Small intestine (tissue), 7 donors: Measurements from ENCODE around the gene PROK1. TPM values are rescaled to one million over a fixed set of nuclear protein-coding genes. Genes with fewer than 3 reads are reported as not detected.

ENCODE experiments used
- DNase-seq, 2 donors: peaks; one replicate each; pipeline versions ENCODE4 v3.0.0 to v3.0.0-alpha.2; 2013
- FAIRE-seq: peaks from 2 replicates; lab custom pipeline; 2012; peaks lifted over from hg19 to GRCh38; lab: Jason Lieb, UNC
- H3K27ac ChIP-seq, 3 donors: one replicate each; pipeline ENCODE4 v1.5.1; 2013; ENCODE audit warnings: low read length in 2 of 3, mild to moderate bottlenecking in 2 of 3, control low read depth in 1 of 3, inconsistent platforms in 1 of 3, low read depth in 1 of 3, moderate library complexity in 1 of 3
- H3K27me3 ChIP-seq, 3 donors: one replicate each; pipeline ENCODE4 v1.6.1; 2013; ENCODE audit warnings: low read length in 3 of 3, inconsistent platforms in 1 of 3; ENCODE audit not compliant: control insufficient read depth in 3 of 3, insufficient read depth in 3 of 3
- H3K36me3 ChIP-seq, 3 donors: one replicate each; pipeline ENCODE4 v1.6.1; 2013; ENCODE audit warnings: low read length in 3 of 3, inconsistent platforms in 1 of 3, low read depth in 1 of 3, mild to moderate bottlenecking in 1 of 3, moderate library complexity in 1 of 3; ENCODE audit not compliant: control insufficient read depth in 3 of 3, insufficient read depth in 2 of 3
- H3K4me1 ChIP-seq, 3 donors: one replicate each; pipeline ENCODE4 v1.6.1; 2013; ENCODE audit warnings: low read length in 2 of 3, inconsistent platforms in 1 of 3, low read depth in 1 of 3, mild to moderate bottlenecking in 1 of 3, moderate library complexity in 1 of 3; ENCODE audit not compliant: control insufficient read depth in 3 of 3, insufficient read depth in 2 of 3
- H3K4me3 ChIP-seq, 3 donors: one replicate each; pipeline ENCODE4 v1.5.1; 2013; ENCODE audit warnings: low read length in 3 of 3, control low read depth in 1 of 3, inconsistent platforms in 1 of 3, low read depth in 1 of 3, mild to moderate bottlenecking in 1 of 3, moderate library complexity in 1 of 3
- H3K9me3 ChIP-seq, 2 donors: one replicate each; pipeline ENCODE4 v1.6.1; 2013; ENCODE audit warnings: low read depth in 1 of 2, low read length in 1 of 2; ENCODE audit not compliant: control insufficient read depth in 2 of 2, insufficient read depth in 1 of 2
- WGBS, 3 donors: extraction: QIAGEN DNeasy Blood & Tissue Kit; methylation state at CpG; one replicate each; pipeline ENCODE4 v1.1.7; 2013; 5-methylcytosine and 5-hydroxymethylcytosine counted together
- polyA plus RNA-seq, 4 donors: library from polyadenylated mRNA; stranded (reverse) in 3 of 4; unstranded in 1 of 4; fragments of 200-250 nt in 3 of 4; fragments of 120-200 nt in 1 of 4; gene quantifications; one replicate each; pipeline versions ENCODE4 v1.2.1 to v1.2.3, GENCODE V29; 2013
- donor health status: healthy with polysubstance abuse.
- donor health status: control.
- donor health status: control.
- donor health status: Bipolar disorder and iron deficiency.
- donor health status: healthy.

PROK1 gene
- polyA plus RNA-seq, 4 donors: 0.06 to 0.07 TPM; not detected in 2

DNA sequence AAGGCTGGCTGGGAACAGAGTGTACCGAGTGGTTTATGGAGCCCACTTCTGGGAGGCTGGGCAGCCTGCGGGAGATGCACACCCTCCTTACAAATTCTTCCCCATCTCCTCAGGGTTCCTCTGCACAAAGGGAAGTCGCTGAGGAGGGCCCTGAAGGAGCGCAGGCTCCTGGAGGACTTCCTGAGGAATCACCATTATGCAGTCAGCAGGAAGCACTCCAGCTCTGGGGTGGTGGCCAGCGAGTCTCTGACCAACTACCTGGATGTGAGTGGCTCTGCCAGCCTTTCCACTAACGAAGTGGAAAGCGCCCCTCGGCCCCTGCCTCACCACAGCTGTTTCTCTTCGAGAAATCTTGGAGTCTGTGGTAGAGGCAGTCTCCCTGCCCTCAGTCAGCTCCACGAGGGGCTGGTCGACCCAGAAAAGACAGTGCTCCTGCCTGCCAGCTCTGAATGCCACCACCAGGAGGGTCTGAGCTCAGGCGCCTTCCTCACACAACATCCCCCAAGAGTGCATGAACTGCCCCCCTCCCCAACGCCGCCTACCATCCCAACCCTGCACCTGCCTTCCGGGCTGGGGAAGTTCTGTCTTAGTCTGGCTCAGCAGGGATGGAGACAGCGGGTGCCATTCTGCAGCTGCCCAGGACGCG, 31.8 kb downstream of the PROK1 start:
- 53 to 72% (median 68%) methylated on average over 18 of the region's 18 CpGs for WGBS, 3 donors
- H3K4me1 ChIP-seq: peaks cover 0 to 9% (median 0%) of the 10 kb centered on the region in 3 donors
- FAIRE-seq (no peak), DNase-seq (no peak)
- H3K9me3 ChIP-seq: no peaks in the 10 kb centered on the region
- no peak overlapping the region for H3K4me3 ChIP-seq
- H3K27ac ChIP-seq: no peak overlapping the region
- H3K27me3 ChIP-seq: no peaks in the 10 kb centered on the region
- H3K36me3 ChIP-seq: no peaks in the 10 kb centered on the region

DNA sequence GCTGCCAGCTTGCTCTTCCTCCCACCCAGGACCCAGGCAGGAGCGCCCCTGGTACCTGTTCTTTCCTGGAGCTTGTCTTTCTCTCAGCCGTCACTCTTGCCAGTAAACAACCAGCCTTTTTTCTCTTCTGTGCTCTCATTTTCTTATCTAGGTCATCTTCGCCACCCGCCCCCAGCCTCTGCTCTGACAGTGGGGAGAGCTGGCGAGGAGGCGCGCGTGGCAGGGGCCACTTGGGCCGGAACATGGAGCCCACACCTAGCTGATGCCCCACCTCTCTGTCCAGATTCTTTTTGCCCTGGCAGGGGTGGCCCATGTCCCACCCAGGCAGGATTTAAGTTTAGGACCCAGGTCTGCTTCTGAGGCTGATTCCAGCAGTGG, 32.3 kb downstream of the PROK1 start:
- DNase-seq (no peak), FAIRE-seq (no peak)
- H3K4me3 ChIP-seq: no peak overlapping the region
- no peaks in the 10 kb centered on the region for H3K27me3 ChIP-seq
- H3K4me1 ChIP-seq: peaks cover 0 to 8% (median 0%) of the 10 kb centered on the region in 3 donors
- no peak overlapping the region for H3K27ac ChIP-seq
- H3K36me3 ChIP-seq: no peaks in the 10 kb centered on the region
- no peaks in the 10 kb centered on the region for H3K9me3 ChIP-seq
- 64 to 85% (median 82%) methylated on average over 9 of the region's 9 CpGs for WGBS, 3 donors

DNA sequence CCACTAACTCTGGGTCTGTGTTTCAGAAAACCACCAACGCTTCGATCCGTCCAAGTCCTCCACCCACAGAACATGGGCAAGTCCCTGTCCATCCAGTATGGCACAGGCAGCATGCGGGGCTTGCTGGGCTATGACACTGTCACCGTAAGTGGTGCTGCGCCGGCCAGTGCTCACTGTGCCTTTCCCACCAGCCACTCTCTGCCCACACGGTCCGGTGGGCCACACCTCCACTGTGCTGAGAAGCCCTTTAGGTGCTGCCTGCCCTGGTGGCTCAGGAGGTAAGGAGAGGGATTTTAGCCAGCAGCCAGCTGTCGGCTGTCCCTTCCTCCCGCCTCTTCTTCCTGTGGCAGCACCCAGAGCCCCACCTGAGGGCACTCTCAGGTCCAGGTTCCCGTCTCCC, 33.9 kb downstream of the PROK1 start:
- no peaks in the 10 kb centered on the region for H3K4me1 ChIP-seq
- DNase-seq: no peak
- H3K4me3 ChIP-seq: no peak overlapping the region
- WGBS, 3 donors: 88 to 89% (median 89%) methylated on average over 12 of the region's 12 CpGs
- no peak for FAIRE-seq
- H3K9me3 ChIP-seq: no peaks in the 10 kb centered on the region
- no peak overlapping the region for H3K27ac ChIP-seq
- no peaks in the 10 kb centered on the region for H3K36me3 ChIP-seq
- H3K27me3 ChIP-seq: no peaks in the 10 kb centered on the region

DNA sequence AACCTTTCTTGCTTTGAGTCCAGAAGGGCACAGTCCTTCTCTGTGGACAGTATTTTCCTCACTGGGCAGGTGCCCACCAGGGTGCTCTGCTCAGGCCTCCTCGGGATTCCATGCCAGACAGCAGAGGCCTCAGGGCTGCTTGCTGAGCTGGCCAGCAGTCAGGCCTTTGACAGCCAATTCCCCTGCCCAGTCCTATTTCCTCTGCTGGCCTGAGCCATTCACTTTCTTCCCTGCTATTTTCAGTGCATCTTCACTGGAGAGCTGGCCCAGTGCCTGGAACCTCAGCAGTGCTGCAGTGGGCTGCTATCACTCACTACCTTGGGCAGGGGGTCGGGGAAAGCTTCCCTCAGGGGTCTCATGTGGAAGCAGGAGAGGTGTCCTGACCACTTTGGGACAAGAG, 34.8 kb downstream of the PROK1 start:
- no peak overlapping the region for H3K4me3 ChIP-seq
- WGBS, 3 donors: 52 to 70% (median 61%) methylated on average over 2 of the region's 2 CpGs
- FAIRE-seq: no peak
- H3K27me3 ChIP-seq: no peaks in the 10 kb centered on the region
- no peaks in the 10 kb centered on the region for H3K4me1 ChIP-seq
- DNase-seq: no peak
- no peak overlapping the region for H3K27ac ChIP-seq
- H3K36me3 ChIP-seq: no peaks in the 10 kb centered on the region
- H3K9me3 ChIP-seq: no peaks in the 10 kb centered on the region

DNA sequence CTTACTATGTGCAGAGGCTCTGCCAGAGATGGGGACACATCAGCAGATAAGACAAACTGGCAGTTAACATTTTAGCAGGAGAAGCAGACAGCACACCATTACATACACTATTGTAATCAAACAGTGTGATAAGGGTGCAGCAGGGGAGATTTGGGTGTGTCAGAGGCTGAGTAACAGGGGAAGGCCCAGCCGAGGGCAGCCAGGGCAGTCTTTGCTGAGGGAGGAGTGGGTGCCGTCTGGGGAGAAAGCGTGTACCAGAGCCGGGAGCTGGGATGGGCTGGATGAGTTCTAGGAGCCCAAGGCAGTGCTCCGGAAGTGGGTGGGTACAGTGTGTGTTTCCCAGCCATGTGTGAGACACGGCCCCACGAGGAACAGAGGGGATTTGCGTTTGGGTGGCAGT, 36.8 kb downstream of the PROK1 start:
- Histone ChIP-seq H3K4me1 (no peaks in the 10 kb centered on the region), H3K36me3 (no peaks in the 10 kb centered on the region), H3K4me3 (no peak overlapping the region), H3K27me3 (no peaks in the 10 kb centered on the region), H3K9me3 (no peaks in the 10 kb centered on the region), H3K27ac (no peak overlapping the region)
- DNase-seq (peak; percentile 23 to 72), FAIRE-seq (no peak)
- 11 to 35% (median 23%) methylated on average over 8 of the region's 8 CpGs for WGBS, 3 donors

DNA sequence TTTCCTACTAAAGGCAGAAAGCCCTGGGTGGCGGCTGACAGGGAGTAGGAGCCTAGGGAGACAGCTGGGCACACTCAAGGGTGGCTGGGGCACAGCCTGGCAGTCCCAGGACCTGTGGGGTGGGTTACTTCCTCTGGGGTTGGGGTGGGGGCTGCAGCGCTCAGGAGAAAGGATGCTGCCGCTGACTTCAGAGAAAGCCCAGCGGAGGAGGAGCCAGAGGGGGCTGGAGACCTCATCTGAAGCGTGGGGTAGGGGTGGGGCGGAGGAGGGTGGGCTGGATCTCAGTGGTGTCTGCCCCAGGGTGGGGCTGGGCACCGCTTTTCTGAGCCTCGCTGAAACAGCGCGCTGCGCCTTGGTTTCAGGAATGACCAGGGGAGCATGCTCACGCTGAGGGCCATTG, 37.2 kb downstream of the PROK1 start:
- Histone ChIP-seq H3K27ac (no peak overlapping the region), H3K27me3 (no peaks in the 10 kb centered on the region), H3K4me3 (no peak overlapping the region), H3K36me3 (no peaks in the 10 kb centered on the region), H3K9me3 (no peaks in the 10 kb centered on the region), H3K4me1 (no peaks in the 10 kb centered on the region)
- WGBS, 3 donors: 71 to 86% (median 78%) methylated on average over 10 to 12 of the region's 12 CpGs
- FAIRE-seq (no peak), DNase-seq (no peak)

DNA sequence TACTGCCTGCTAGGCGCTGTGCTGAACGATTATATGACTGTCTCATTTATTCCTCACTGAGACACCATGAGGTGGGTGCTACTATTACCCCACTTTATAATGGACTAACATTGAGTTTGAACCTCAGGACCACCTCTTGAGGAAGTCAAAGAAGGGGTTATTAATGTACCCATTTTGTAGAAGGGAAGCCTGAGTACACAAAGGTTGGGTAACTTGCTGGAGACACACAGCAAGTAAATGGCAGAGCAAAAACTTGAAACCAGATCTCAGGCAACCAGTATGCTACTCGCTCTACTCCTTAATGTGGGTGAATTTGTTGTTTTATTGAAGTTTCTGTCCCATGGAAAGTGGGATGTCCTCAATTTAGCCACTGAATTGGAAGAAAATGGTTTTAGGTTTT, 37.9 kb downstream of the PROK1 start:
- WGBS, 3 donors: 62 to 63% (median 62%) methylated on average over 3 of the region's 3 CpGs
- no peaks in the 10 kb centered on the region for H3K9me3 ChIP-seq
- no peak for FAIRE-seq
- H3K4me1 ChIP-seq: no peaks in the 10 kb centered on the region
- no peak overlapping the region for H3K4me3 ChIP-seq
- no peak overlapping the region for H3K27ac ChIP-seq
- H3K27me3 ChIP-seq: no peaks in the 10 kb centered on the region
- DNase-seq: no peak
- no peaks in the 10 kb centered on the region for H3K36me3 ChIP-seq

DNA sequence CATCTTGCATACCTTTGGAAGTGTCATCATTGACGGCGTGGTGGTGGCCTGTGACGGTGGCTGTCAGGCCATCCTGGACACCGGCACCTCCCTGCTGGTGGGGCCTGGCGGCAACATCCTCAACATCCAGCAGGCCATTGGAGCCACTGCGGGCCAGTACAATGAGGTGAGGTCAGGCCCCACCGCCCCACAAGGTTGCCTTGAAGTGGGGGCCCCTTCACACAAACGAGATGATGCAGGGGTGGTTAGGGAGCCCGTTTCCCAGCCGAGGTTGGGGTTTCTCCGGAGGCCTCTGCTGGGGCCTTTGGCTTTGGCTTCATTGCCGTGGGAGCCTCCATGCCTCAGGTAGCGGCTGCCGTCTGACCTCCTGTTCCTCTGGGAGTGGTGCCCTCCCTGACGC, 38.5 kb downstream of the PROK1 start:
- FAIRE-seq: no peak
- no peak for DNase-seq
- 88 to 94% (median 91%) methylated on average over 15 of the region's 15 CpGs for WGBS, 3 donors
- Histone ChIP-seq H3K27ac (no peak overlapping the region), H3K4me3 (no peak overlapping the region), H3K9me3 (no peaks in the 10 kb centered on the region), H3K27me3 (no peaks in the 10 kb centered on the region), H3K4me1 (no peaks in the 10 kb centered on the region), H3K36me3 (no peaks in the 10 kb centered on the region)

DNA sequence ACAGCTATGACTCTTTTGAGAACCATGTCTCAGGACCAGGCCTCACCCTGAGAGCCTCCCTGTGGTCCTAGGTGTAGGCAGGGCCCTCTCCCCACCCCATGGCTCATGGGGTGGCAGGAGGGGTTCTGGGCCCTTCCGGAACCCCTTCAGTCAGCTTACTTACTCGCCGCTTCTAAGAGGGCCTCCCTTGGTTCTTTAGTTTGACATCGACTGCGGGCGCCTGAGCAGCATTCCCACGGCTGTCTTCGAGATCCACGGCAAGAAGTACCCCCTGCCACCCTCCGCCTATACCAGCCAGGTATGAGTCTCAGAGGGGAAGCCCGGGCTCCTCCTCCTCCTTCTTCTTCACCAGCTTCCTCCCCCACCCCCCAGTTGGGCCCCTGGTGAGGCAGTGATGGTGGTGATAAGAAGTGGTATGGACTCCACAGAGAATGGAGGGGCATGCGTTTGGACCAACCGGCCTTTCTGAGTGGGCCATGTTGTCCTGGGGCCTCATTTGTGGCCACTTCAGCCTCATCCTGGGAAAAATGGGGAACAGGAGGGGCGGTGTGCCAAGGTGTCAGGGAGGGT, 39.1 kb downstream of the PROK1 start:
- H3K36me3 ChIP-seq: no peaks in the 10 kb centered on the region
- 81 to 90% (median 84%) methylated on average over 14 of the region's 14 CpGs for WGBS, 3 donors
- no peaks in the 10 kb centered on the region for H3K9me3 ChIP-seq
- no peak for DNase-seq
- no peak for FAIRE-seq
- no peak overlapping the region for H3K27ac ChIP-seq
- H3K4me1 ChIP-seq: no peaks in the 10 kb centered on the region
- H3K27me3 ChIP-seq: no peaks in the 10 kb centered on the region
- H3K4me3 ChIP-seq: no peak overlapping the region
